ENCODE measurements around the gene MYOCD. TPM values are rescaled to one million over a fixed set of nuclear protein-coding genes. Genes with fewer than 3 reads are reported as not detected.
A peak's percentile ranks its signal among the peaks of the same experiment; 100 is the strongest.

The MYOCD gene
- total RNA-seq, 4 donors from 2014 or later: 0.34 to 2.8 (median 0.78) TPM

GRCh38 chr17:12686486-12686885 lies 20.8 kb downstream of the MYOCD start:
- WGBS: 100% methylated on average over 1 of the region's 1 CpG
- TF ChIP-seq EP300 (IDR thresholded peaks at IDR 0.05): no peak
- TF ChIP-seq POLR2AphosphoS5 (IDR thresholded peaks at IDR 0.05): no peak
- TF ChIP-seq, protein P1, sequence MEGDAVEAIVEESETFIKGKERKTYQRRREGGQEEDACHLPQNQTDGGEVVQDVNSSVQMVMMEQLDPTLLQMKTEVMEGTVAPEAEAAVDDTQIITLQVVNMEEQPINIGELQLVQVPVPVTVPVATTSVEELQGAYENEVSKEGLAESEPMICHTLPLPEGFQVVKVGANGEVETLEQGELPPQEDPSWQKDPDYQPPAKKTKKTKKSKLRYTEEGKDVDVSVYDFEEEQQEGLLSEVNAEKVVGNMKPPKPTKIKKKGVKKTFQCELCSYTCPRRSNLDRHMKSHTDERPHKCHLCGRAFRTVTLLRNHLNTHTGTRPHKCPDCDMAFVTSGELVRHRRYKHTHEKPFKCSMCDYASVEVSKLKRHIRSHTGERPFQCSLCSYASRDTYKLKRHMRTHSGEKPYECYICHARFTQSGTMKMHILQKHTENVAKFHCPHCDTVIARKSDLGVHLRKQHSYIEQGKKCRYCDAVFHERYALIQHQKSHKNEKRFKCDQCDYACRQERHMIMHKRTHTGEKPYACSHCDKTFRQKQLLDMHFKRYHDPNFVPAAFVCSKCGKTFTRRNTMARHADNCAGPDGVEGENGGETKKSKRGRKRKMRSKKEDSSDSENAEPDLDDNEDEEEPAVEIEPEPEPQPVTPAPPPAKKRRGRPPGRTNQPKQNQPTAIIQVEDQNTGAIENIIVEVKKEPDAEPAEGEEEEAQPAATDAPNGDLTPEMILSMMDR (IDR thresholded peaks at IDR 0.05): no peak
- no peak for TF ChIP-seq POLR2A (IDR thresholded peaks at IDR 0.05)
- DNase-seq (ENCODE audit: low spot score in 2 of 2): no peak
- Histone ChIP-seq H3K27ac (no peak overlapping the region), H3K4me1 (peaks cover 3% of the 10 kb centered on the region), H3K36me3 (no peaks in the 10 kb centered on the region), H3K9me3 (no peaks in the 10 kb centered on the region), H3K4me3 (no peak overlapping the region), H3K27me3 (no peaks in the 10 kb centered on the region)

DNA sequence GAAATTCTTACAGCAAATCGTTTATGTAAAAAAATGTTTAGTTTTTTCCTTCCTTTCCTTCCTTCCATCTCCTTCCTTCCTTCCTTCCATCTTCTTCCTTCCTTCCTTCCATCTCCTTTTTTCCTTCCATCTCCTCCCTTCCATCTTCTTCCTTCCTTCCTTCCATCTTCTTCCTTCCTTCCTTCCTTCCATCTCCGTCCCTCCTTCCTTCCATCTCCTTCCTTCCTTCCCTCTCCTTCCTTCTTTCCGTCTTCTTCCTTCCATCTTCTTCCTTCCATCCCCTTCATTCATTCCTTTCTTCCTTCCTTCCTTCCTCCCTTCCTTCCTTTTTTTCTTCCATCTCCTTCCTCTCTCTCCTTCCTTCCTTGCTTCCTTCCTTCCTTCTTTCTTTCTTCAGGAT lies 22.7 kb downstream of the MYOCD start:
- H3K36me3 ChIP-seq: no peaks in the 10 kb centered on the region
- DNase-seq (ENCODE audit: low spot score in 2 of 2): no peak
- TF ChIP-seq POLR2A (IDR thresholded peaks at IDR 0.05) (no peak), EP300 (IDR thresholded peaks at IDR 0.05) (no peak), POLR2AphosphoS5 (IDR thresholded peaks at IDR 0.05) (no peak)
- TF ChIP-seq, protein P1 (IDR thresholded peaks at IDR 0.05): no peak
- H3K4me1 ChIP-seq: peaks cover 3% of the 10 kb centered on the region
- no peaks in the 10 kb centered on the region for H3K27me3 ChIP-seq
- no peak overlapping the region for H3K27ac ChIP-seq
- H3K9me3 ChIP-seq: no peaks in the 10 kb centered on the region
- WGBS: 89% methylated on average over 3 of the region's 3 CpGs
- no peak overlapping the region for H3K4me3 ChIP-seq

- Histone ChIP-seq H3K27me3 (no peaks in the 10 kb centered on the region), H3K27ac (peak overlapping the region; percentile 10)
- no peak for DNase-seq (ENCODE audit: low spot score in 2 of 2)
These were observed 25.5 kb downstream of the MYOCD start for GRCh38 chr17:12691173-12691572.

DNA sequence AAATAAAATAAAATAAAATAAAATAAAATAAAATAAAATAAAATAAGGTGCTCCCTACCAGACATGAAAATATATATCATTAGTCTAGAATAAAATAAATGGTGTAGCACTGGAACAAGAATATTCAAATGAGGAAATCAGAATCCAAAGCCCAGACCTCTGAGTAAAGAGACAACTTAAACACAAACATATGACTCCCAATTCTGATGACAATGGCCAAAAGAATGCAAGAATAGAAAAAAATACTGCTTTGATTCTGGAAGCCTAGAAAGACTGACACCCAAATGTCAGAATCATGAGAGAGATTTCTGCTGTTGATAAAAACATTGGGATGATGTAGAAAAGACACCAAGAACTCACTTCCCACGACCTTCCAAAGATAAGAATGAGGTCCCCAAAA lies 27.9 kb downstream of the MYOCD start:
- TF ChIP-seq POLR2AphosphoS5 (IDR thresholded peaks at IDR 0.05): no peak
- TF ChIP-seq, protein P1 (IDR thresholded peaks at IDR 0.05): no peak
- TF ChIP-seq EP300 (IDR thresholded peaks at IDR 0.05): no peak
- no peak for TF ChIP-seq POLR2A (IDR thresholded peaks at IDR 0.05)
- H3K9me3 ChIP-seq: no peaks in the 10 kb centered on the region
- peaks cover 3% of the 10 kb centered on the region for H3K4me1 ChIP-seq
- no peaks in the 10 kb centered on the region for H3K36me3 ChIP-seq
- H3K27me3 ChIP-seq: no peaks in the 10 kb centered on the region
- no peak for DNase-seq (ENCODE audit: low spot score in 2 of 2)
- H3K27ac ChIP-seq: no peak overlapping the region
- no peak overlapping the region for H3K4me3 ChIP-seq
- WGBS: 56% methylated on average over 1 of the region's 1 CpG

More at GRCh38 chr17:12691173-12691572, 25.5 kb downstream of the MYOCD start:
- 60% methylated on average over 6 of the region's 6 CpGs for WGBS
- Histone ChIP-seq H3K9me3 (no peaks in the 10 kb centered on the region), H3K4me1 (peaks cover 3% of the 10 kb centered on the region), H3K36me3 (no peaks in the 10 kb centered on the region), H3K4me3 (no peak overlapping the region)
- TF ChIP-seq POLR2A (IDR thresholded peaks at IDR 0.05) (no peak), EP300 (IDR thresholded peaks at IDR 0.05) (peak; percentile 59), POLR2AphosphoS5 (IDR thresholded peaks at IDR 0.05) (peak in 1 of 3 donors; percentile 14)
- TF ChIP-seq, protein P1 (IDR thresholded peaks at IDR 0.05): no peak

DNA sequence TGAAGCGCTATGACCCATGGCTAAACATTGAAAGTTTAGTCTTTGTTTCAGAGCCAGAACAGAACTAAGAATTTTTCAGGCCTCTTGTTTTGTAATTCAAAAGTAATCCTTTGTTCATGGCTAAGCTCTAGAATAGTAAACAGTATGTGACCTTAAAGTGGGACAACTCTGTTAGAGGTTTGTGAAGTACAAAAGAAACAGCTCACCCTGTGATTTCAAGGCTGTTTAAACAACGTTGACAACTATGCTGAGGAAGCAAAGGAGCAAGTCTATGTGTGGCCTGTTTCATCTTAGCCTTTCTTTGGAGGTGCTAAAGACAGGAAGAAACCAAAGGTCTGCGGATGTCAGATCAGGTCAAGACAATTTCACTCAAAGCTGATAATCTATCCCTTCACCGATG lies 40.4 kb downstream of the MYOCD start:
- Histone ChIP-seq H3K4me1 (no peaks in the 10 kb centered on the region), H3K4me3 (no peak overlapping the region), H3K27ac (no peak overlapping the region), H3K9me3 (no peaks in the 10 kb centered on the region), H3K27me3 (no peaks in the 10 kb centered on the region), H3K36me3 (no peaks in the 10 kb centered on the region)
- TF ChIP-seq EP300 (IDR thresholded peaks at IDR 0.05) (no peak), POLR2AphosphoS5 (IDR thresholded peaks at IDR 0.05) (no peak), POLR2A (IDR thresholded peaks at IDR 0.05) (no peak)
- TF ChIP-seq, protein P1 (IDR thresholded peaks at IDR 0.05): no peak
- DNase-seq (ENCODE audit: low spot score in 2 of 2): no peak
- 70% methylated on average over 4 of the region's 4 CpGs for WGBS

Measured in suprapubic skin (tissue), 4 donors.